ENCODE results near the gene PLXNA2. TPM values are rescaled to one million over a fixed set of nuclear protein-coding genes. Genes with fewer than 3 reads are reported as not detected.

The PLXNA2 gene
- total RNA-seq, 1 donor from 2014 or later, result 0.07 TPM

GRCh38 chr1:208158640-208159554, 85.3 kb downstream of the PLXNA2 start:
- Mint-ChIP-seq H3K36me3 (ENCODE audit: low read depth) (no peaks in the 10 kb centered on the region), H3K27ac (no peak overlapping the region), H3K4me3 (ENCODE audit: low read depth) (no peak overlapping the region), H3K9me3 (no peaks in the 10 kb centered on the region), H3K4me1 (ENCODE audit: low read depth) (no peaks in the 10 kb centered on the region), H3K27me3 (ENCODE audit: low read depth) (peaks cover 27% of the 10 kb centered on the region)
- intact Hi-C loops (cut with micrococcal nuclease), result no loop called here
- no peak for DNase-seq (ENCODE audit: low spot score)

- Mint-ChIP-seq H3K4me3 (ENCODE audit: low read depth) (no peak overlapping the region), H3K4me1 (ENCODE audit: low read depth) (no peaks in the 10 kb centered on the region), H3K27me3 (ENCODE audit: low read depth) (peaks cover 17% of the 10 kb centered on the region), H3K27ac (no peak overlapping the region), H3K36me3 (ENCODE audit: low read depth) (no peaks in the 10 kb centered on the region), H3K9me3 (no peaks in the 10 kb centered on the region)
- intact Hi-C loops (cut with micrococcal nuclease), result no loop called here
- DNase-seq (ENCODE audit: low spot score), result no peak
Observed at GRCh38 chr1:208157769-208158168, 86.4 kb downstream of the PLXNA2 start.

- no peak for DNase-seq (ENCODE audit: low spot score)
- Mint-ChIP-seq H3K9me3 (no peaks in the 10 kb centered on the region), H3K27me3 (ENCODE audit: low read depth) (peaks cover 9% of the 10 kb centered on the region), H3K36me3 (ENCODE audit: low read depth) (no peaks in the 10 kb centered on the region), H3K4me3 (ENCODE audit: low read depth) (no peak overlapping the region), H3K4me1 (ENCODE audit: low read depth) (no peaks in the 10 kb centered on the region), H3K27ac (no peak overlapping the region)
- intact Hi-C loops (cut with micrococcal nuclease), result no loop called here
Observed at GRCh38 chr1:208156741-208157140, 87.4 kb downstream of the PLXNA2 start.

- Mint-ChIP-seq H3K4me1 (ENCODE audit: low read depth) (no peaks in the 10 kb centered on the region), H3K27me3 (ENCODE audit: low read depth) (peaks cover 7% of the 10 kb centered on the region), H3K36me3 (ENCODE audit: low read depth) (no peaks in the 10 kb centered on the region), H3K4me3 (ENCODE audit: low read depth) (no peak overlapping the region), H3K9me3 (no peaks in the 10 kb centered on the region), H3K27ac (no peak overlapping the region)
- no peak for DNase-seq (ENCODE audit: low spot score)
- intact Hi-C loops (cut with micrococcal nuclease), result no loop called here
Observed at GRCh38 chr1:208156310-208156709, 87.9 kb downstream of the PLXNA2 start.

GRCh38 chr1:208154679-208155642, 89.2 kb downstream of the PLXNA2 start:
- no peaks in the 10 kb centered on the region for H3K4me1 Mint-ChIP-seq (ENCODE audit: low read depth)
- no peak for DNase-seq (ENCODE audit: low spot score)
- H3K36me3 Mint-ChIP-seq (ENCODE audit: low read depth), result no peaks in the 10 kb centered on the region
- no peak overlapping the region for H3K27ac Mint-ChIP-seq
- H3K9me3 Mint-ChIP-seq, result no peaks in the 10 kb centered on the region
- intact Hi-C loops (cut with micrococcal nuclease), result no loop called here
- H3K27me3 Mint-ChIP-seq (ENCODE audit: low read depth), result peaks cover 7% of the 10 kb centered on the region
- H3K4me3 Mint-ChIP-seq (ENCODE audit: low read depth), result no peak overlapping the region

GRCh38 chr1:208154040-208154439, 90.1 kb downstream of the PLXNA2 start:
- no peaks in the 10 kb centered on the region for H3K4me1 Mint-ChIP-seq (ENCODE audit: low read depth)
- intact Hi-C loops (cut with micrococcal nuclease), result no loop called here
- no peaks in the 10 kb centered on the region for H3K9me3 Mint-ChIP-seq
- H3K4me3 Mint-ChIP-seq (ENCODE audit: low read depth), result no peak overlapping the region
- H3K27me3 Mint-ChIP-seq (ENCODE audit: low read depth), result peaks cover 7% of the 10 kb centered on the region
- no peak overlapping the region for H3K27ac Mint-ChIP-seq
- no peak for DNase-seq (ENCODE audit: low spot score)
- H3K36me3 Mint-ChIP-seq (ENCODE audit: low read depth), result no peaks in the 10 kb centered on the region

GRCh38 chr1:208153386-208153785, 90.8 kb downstream of the PLXNA2 start:
- no peaks in the 10 kb centered on the region for H3K4me1 Mint-ChIP-seq (ENCODE audit: low read depth)
- intact Hi-C loops (cut with micrococcal nuclease), result no loop called here
- no peak for DNase-seq (ENCODE audit: low spot score)
- no peaks in the 10 kb centered on the region for H3K9me3 Mint-ChIP-seq
- H3K27me3 Mint-ChIP-seq (ENCODE audit: low read depth), result peaks cover 7% of the 10 kb centered on the region
- no peak overlapping the region for H3K27ac Mint-ChIP-seq
- H3K4me3 Mint-ChIP-seq (ENCODE audit: low read depth), result no peak overlapping the region
- H3K36me3 Mint-ChIP-seq (ENCODE audit: low read depth), result no peaks in the 10 kb centered on the region

GRCh38 chr1:208151728-208152598, 92.2 kb downstream of the PLXNA2 start:
- Mint-ChIP-seq H3K27me3 (ENCODE audit: low read depth) (peaks cover 4% of the 10 kb centered on the region), H3K9me3 (no peaks in the 10 kb centered on the region), H3K4me1 (ENCODE audit: low read depth) (no peaks in the 10 kb centered on the region), H3K4me3 (ENCODE audit: low read depth) (no peak overlapping the region), H3K27ac (no peak overlapping the region), H3K36me3 (ENCODE audit: low read depth) (no peaks in the 10 kb centered on the region)
- intact Hi-C loops (cut with micrococcal nuclease), result no loop called here
- no peak for DNase-seq (ENCODE audit: low spot score)

GRCh38 chr1:208150833-208151458, 93.2 kb downstream of the PLXNA2 start:
- no peak overlapping the region for H3K4me3 Mint-ChIP-seq (ENCODE audit: low read depth)
- no peak overlapping the region for H3K27ac Mint-ChIP-seq
- peaks cover 4% of the 10 kb centered on the region for H3K27me3 Mint-ChIP-seq (ENCODE audit: low read depth)
- intact Hi-C loops (cut with micrococcal nuclease), result no loop called here
- H3K9me3 Mint-ChIP-seq, result no peaks in the 10 kb centered on the region
- no peaks in the 10 kb centered on the region for H3K36me3 Mint-ChIP-seq (ENCODE audit: low read depth)
- DNase-seq (ENCODE audit: low spot score), result no peak
- H3K4me1 Mint-ChIP-seq (ENCODE audit: low read depth), result no peaks in the 10 kb centered on the region

GRCh38 chr1:208149776-208150514, 94.2 kb downstream of the PLXNA2 start:
- Mint-ChIP-seq H3K9me3 (no peaks in the 10 kb centered on the region), H3K4me1 (ENCODE audit: low read depth) (no peaks in the 10 kb centered on the region), H3K27me3 (ENCODE audit: low read depth) (peaks cover 4% of the 10 kb centered on the region), H3K27ac (no peak overlapping the region), H3K36me3 (ENCODE audit: low read depth) (no peaks in the 10 kb centered on the region), H3K4me3 (ENCODE audit: low read depth) (no peak overlapping the region)
- no peak for DNase-seq (ENCODE audit: low spot score)
- intact Hi-C loops (cut with micrococcal nuclease), result no loop called here

- intact Hi-C loops (cut with micrococcal nuclease), result no loop called here
- no peak overlapping the region for H3K4me3 Mint-ChIP-seq (ENCODE audit: low read depth)
- no peak overlapping the region for H3K27ac Mint-ChIP-seq
- DNase-seq (ENCODE audit: low spot score), result no peak
- H3K36me3 Mint-ChIP-seq (ENCODE audit: low read depth), result no peaks in the 10 kb centered on the region
- H3K4me1 Mint-ChIP-seq (ENCODE audit: low read depth), result no peaks in the 10 kb centered on the region
- no peaks in the 10 kb centered on the region for H3K9me3 Mint-ChIP-seq
- no peaks in the 10 kb centered on the region for H3K27me3 Mint-ChIP-seq (ENCODE audit: low read depth)
Observed at GRCh38 chr1:208149213-208149612, 95.0 kb downstream of the PLXNA2 start.
